IgD-negative memory B cell (primary cell): ENCODE measurements around the gene CNTRL. TPM values are rescaled to one million over a fixed set of nuclear protein-coding genes. Genes with fewer than 3 reads are reported as not detected.

ENCODE experiments used
- H3K27ac Mint-ChIP-seq, 3 donors: one replicate each; pipeline ENCODE4 v1.8.0; 2020 to 2022; ENCODE audit warnings: mild to moderate bottlenecking in 3 of 3, mixed read lengths in 3 of 3, moderate library complexity in 1 of 3
- H3K27me3 Mint-ChIP-seq: one replicate; pipeline ENCODE4 v1.8.0; 2021; ENCODE audit warnings: mixed read lengths
- H3K36me3 Mint-ChIP-seq: one replicate; pipeline ENCODE4 v1.8.0; 2020; ENCODE audit warnings: mild to moderate bottlenecking, mixed read lengths
- H3K4me1 Mint-ChIP-seq, 3 donors: one replicate each; pipeline ENCODE4 v1.8.0; 2020 to 2022; ENCODE audit warnings: mixed read lengths in 3 of 3, mild to moderate bottlenecking in 1 of 3
- H3K4me3 Mint-ChIP-seq, 4 donors: one replicate each; pipeline ENCODE4 v1.8.0; 2020 to 2022; ENCODE audit warnings: mild to moderate bottlenecking in 4 of 4, mixed read lengths in 4 of 4, moderate library complexity in 3 of 4
- H3K9me3 Mint-ChIP-seq, 3 donors: one replicate each; pipeline ENCODE4 v1.8.0; 2020 to 2021; ENCODE audit warnings: mixed read lengths in 3 of 3, mild to moderate bottlenecking in 1 of 3
- polyA plus RNA-seq: library from polyadenylated mRNA; unstranded; fragments of 300-500 nt; fragmentation: Illumina TruSeq; gene quantifications from one replicate; pipeline ENCODE4 v1.2.3, GENCODE V29; 2021

CNTRL gene
- polyA plus RNA-seq, 1 donor from 2014 or later = 30.4 TPM

GRCh38 chr9:121133104-121133816 is 58.5 kb downstream of the CNTRL start:
- no peaks in the 10 kb centered on the region for H3K27me3 Mint-ChIP-seq
- H3K9me3 Mint-ChIP-seq = peaks cover 0 to 1% (median 0%) of the 10 kb centered on the region in 3 donors
- peak overlapping the region in 3 of 4 donors; percentile 53 to 89 (median 73) for H3K4me3 Mint-ChIP-seq
- peak overlapping the region in 2 of 3 donors; percentile 29 to 83 for H3K27ac Mint-ChIP-seq
- peaks cover 44 to 55% (median 50%) of the 10 kb centered on the region in 3 donors for H3K4me1 Mint-ChIP-seq
- peaks cover 25% of the 10 kb centered on the region for H3K36me3 Mint-ChIP-seq

- no peak overlapping the region for H3K4me3 Mint-ChIP-seq
- H3K27ac Mint-ChIP-seq = no peak overlapping the region
- H3K4me1 Mint-ChIP-seq = peaks cover 36 to 46% (median 38%) of the 10 kb centered on the region in 3 donors
- no peaks in the 10 kb centered on the region for H3K9me3 Mint-ChIP-seq
- peaks cover 16% of the 10 kb centered on the region for H3K36me3 Mint-ChIP-seq
- H3K27me3 Mint-ChIP-seq = no peaks in the 10 kb centered on the region
Observed at GRCh38 chr9:121135642-121136041, 60.9 kb downstream of the CNTRL start.

- H3K27ac Mint-ChIP-seq = peak overlapping the region in 1 of 3 donors; percentile 81
- no peaks in the 10 kb centered on the region for H3K9me3 Mint-ChIP-seq
- H3K4me1 Mint-ChIP-seq = peaks cover 9 to 22% (median 18%) of the 10 kb centered on the region in 3 donors
- H3K4me3 Mint-ChIP-seq = no peak overlapping the region
- no peaks in the 10 kb centered on the region for H3K27me3 Mint-ChIP-seq
- peaks cover 5% of the 10 kb centered on the region for H3K36me3 Mint-ChIP-seq
Observed at GRCh38 chr9:121138561-121138960, 63.8 kb downstream of the CNTRL start.

DNA sequence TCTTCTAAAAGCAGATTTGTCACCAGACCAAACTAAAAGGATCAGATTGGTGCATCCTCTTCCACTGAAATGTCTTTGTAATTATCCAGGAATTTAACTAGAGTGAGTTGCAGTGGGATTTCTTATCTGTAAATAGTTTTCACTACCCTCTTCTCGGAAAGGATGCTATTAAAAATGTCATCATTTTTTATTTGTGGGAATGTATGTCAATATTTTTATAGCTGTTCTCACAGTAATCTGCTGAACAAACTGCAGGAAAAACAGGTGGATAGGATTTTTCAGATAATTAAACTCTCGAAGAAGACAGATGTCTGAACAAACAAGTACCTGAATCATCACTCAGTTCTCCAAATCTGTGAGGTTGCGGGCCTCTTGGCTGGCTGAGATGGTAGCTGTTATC is 64.2 kb downstream of the CNTRL start:
- H3K27ac Mint-ChIP-seq = peak overlapping the region in 2 of 3 donors; percentile 17 to 64
- no peak overlapping the region for H3K4me3 Mint-ChIP-seq

GRCh38 chr9:121140162-121140561 is 65.4 kb downstream of the CNTRL start:
- no peaks in the 10 kb centered on the region for H3K27me3 Mint-ChIP-seq
- H3K36me3 Mint-ChIP-seq = peaks cover 8% of the 10 kb centered on the region
- peaks cover 4 to 17% (median 14%) of the 10 kb centered on the region in 3 donors for H3K4me1 Mint-ChIP-seq
- peak overlapping the region in 2 of 3 donors; percentile 35 to 71 for H3K27ac Mint-ChIP-seq
- no peak overlapping the region for H3K4me3 Mint-ChIP-seq
- H3K9me3 Mint-ChIP-seq = no peaks in the 10 kb centered on the region

More for the DNA sequence above, 64.2 kb downstream of the CNTRL start:
- Mint-ChIP-seq H3K27me3 (no peaks in the 10 kb centered on the region), H3K36me3 (peaks cover 5% of the 10 kb centered on the region), H3K9me3 (no peaks in the 10 kb centered on the region), H3K4me1 (peaks cover 9 to 22% (median 18%) of the 10 kb centered on the region in 3 donors)

DNA sequence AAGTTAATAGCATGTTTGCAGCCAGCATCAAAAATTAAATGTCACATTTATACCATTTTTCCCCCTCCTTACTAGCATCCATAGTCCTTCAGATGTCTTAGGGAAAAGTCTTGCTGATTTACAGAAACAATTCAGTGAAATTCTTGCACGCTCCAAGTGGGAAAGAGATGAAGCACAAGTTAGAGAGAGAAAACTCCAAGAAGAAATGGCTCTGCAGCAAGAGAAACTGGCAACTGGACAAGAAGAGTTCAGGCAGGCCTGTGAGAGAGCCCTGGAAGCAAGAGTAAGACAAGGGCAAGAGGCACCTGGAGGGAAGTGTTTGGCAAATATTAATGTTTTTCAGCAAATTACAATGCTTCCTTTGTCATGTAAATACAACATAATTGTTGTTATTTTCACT is 66.6 kb downstream of the CNTRL start:
- H3K9me3 Mint-ChIP-seq = no peaks in the 10 kb centered on the region
- H3K36me3 Mint-ChIP-seq = peaks cover 8% of the 10 kb centered on the region
- H3K27ac Mint-ChIP-seq = peak overlapping the region in 1 of 3 donors; percentile 72
- H3K4me1 Mint-ChIP-seq = peaks cover 4 to 17% (median 14%) of the 10 kb centered on the region in 3 donors
- H3K4me3 Mint-ChIP-seq = no peak overlapping the region
- H3K27me3 Mint-ChIP-seq = no peaks in the 10 kb centered on the region

DNA sequence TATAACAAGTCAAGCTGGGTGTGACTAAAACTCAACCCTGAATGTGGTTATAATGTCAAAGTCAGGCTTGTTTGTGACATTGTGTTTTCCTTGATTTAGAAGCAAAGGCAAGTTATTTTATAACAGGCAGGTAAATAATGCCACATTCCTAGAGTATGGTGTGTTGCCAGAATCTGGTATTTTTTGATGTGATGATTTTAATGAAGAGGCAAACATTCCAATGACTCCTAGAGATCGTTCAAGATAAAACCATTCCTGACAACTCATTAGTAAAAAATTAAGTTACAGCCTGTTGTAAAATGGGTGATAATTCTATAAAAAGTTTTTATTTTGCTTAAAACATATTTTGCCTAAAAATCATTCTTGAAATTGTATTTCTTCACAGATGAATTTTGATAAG is 67.0 kb downstream of the CNTRL start:
- Mint-ChIP-seq H3K27me3 (no peaks in the 10 kb centered on the region), H3K27ac (peak overlapping the region in 1 of 3 donors; percentile 14)

GRCh38 chr9:121143771-121144170 is 69.0 kb downstream of the CNTRL start:
- Mint-ChIP-seq H3K36me3 (peaks cover 9% of the 10 kb centered on the region), H3K4me1 (peaks cover 0 to 17% (median 9%) of the 10 kb centered on the region in 3 donors), H3K27ac (no peak overlapping the region), H3K9me3 (no peaks in the 10 kb centered on the region), H3K4me3 (no peak overlapping the region), H3K27me3 (no peaks in the 10 kb centered on the region)

More for the DNA sequence above, 67.0 kb downstream of the CNTRL start:
- Mint-ChIP-seq H3K4me3 (no peak overlapping the region), H3K9me3 (no peaks in the 10 kb centered on the region), H3K4me1 (peaks cover 4 to 17% (median 14%) of the 10 kb centered on the region in 3 donors), H3K36me3 (peaks cover 8% of the 10 kb centered on the region)

DNA sequence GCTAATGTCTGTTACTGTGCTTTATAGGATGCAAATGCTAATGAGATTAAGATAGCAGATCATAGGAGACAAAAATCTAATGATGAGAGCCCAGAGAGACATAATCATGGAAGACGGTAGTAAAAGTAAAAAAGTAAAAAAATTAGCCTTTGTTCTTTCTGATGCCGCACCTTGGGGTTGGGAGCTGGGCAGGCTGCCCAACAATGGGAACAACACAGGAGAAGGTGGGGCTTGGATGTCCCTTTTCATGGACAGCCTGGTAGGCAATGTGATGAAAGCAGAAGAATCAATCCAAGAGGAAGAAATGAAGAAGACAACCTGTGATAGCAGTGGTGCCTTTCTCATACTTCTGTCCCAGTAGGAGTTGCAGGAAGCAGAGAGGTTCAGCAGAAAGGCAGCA is 69.7 kb downstream of the CNTRL start:
- peaks cover 9% of the 10 kb centered on the region for H3K36me3 Mint-ChIP-seq
- H3K9me3 Mint-ChIP-seq = no peaks in the 10 kb centered on the region
- no peak overlapping the region for H3K4me3 Mint-ChIP-seq
- peaks cover 0 to 11% (median 4%) of the 10 kb centered on the region in 3 donors for H3K4me1 Mint-ChIP-seq
- H3K27ac Mint-ChIP-seq = peak overlapping the region in 1 of 3 donors; percentile 41
- no peaks in the 10 kb centered on the region for H3K27me3 Mint-ChIP-seq

- H3K9me3 Mint-ChIP-seq = no peaks in the 10 kb centered on the region
- H3K27me3 Mint-ChIP-seq = no peaks in the 10 kb centered on the region
- H3K27ac Mint-ChIP-seq = peak overlapping the region in 2 of 3 donors; percentile 17 to 28
- peaks cover 11 to 17% (median 15%) of the 10 kb centered on the region in 3 donors for H3K4me1 Mint-ChIP-seq
- no peak overlapping the region for H3K4me3 Mint-ChIP-seq
- peaks cover 17% of the 10 kb centered on the region for H3K36me3 Mint-ChIP-seq
Observed at GRCh38 chr9:121150188-121150587, 75.4 kb downstream of the CNTRL start.

DNA sequence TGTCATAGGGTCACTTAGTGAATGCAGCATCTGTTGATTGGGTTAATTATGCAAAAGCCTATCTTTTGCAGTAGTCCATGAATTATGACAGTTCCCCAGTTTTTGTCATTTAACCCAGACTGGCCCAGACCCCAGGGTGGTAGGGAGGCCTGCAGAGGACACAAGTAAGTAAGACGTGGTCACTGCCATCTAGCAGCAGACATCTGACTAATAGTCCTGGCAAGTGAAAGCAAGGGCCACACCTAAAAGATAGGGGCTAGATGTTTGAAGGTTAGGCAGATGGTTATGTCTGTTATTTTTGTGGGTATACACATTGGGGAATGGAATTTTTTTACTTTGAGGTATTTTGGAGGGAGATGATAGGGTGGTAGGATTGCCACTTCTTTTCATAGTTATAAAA is 78.9 kb downstream of the CNTRL start:
- no peaks in the 10 kb centered on the region for H3K27me3 Mint-ChIP-seq
- no peak overlapping the region for H3K4me3 Mint-ChIP-seq
- H3K4me1 Mint-ChIP-seq = peaks cover 28 to 40% (median 32%) of the 10 kb centered on the region in 3 donors
- H3K9me3 Mint-ChIP-seq = no peaks in the 10 kb centered on the region
- peak overlapping the region in 2 of 3 donors; percentile 40 to 45 for H3K27ac Mint-ChIP-seq
- peaks cover 21% of the 10 kb centered on the region for H3K36me3 Mint-ChIP-seq

GRCh38 chr9:121154782-121155181 is 80.0 kb downstream of the CNTRL start:
- no peaks in the 10 kb centered on the region for H3K27me3 Mint-ChIP-seq
- no peak overlapping the region for H3K4me3 Mint-ChIP-seq
- no peaks in the 10 kb centered on the region for H3K9me3 Mint-ChIP-seq
- peaks cover 27% of the 10 kb centered on the region for H3K36me3 Mint-ChIP-seq
- peaks cover 39 to 50% (median 42%) of the 10 kb centered on the region in 3 donors for H3K4me1 Mint-ChIP-seq
- peak overlapping the region; percentile 42 to 73 (median 46) for H3K27ac Mint-ChIP-seq

GRCh38 chr9:121156263-121156731 is 81.5 kb downstream of the CNTRL start:
- Mint-ChIP-seq H3K4me3 (peak overlapping the region; percentile 22 to 74 (median 60)), H3K27ac (peak overlapping the region; percentile 66 to 95 (median 78)), H3K9me3 (no peaks in the 10 kb centered on the region), H3K27me3 (no peaks in the 10 kb centered on the region), H3K36me3 (peaks cover 24% of the 10 kb centered on the region), H3K4me1 (peaks cover 44 to 61% (median 49%) of the 10 kb centered on the region in 3 donors)

DNA sequence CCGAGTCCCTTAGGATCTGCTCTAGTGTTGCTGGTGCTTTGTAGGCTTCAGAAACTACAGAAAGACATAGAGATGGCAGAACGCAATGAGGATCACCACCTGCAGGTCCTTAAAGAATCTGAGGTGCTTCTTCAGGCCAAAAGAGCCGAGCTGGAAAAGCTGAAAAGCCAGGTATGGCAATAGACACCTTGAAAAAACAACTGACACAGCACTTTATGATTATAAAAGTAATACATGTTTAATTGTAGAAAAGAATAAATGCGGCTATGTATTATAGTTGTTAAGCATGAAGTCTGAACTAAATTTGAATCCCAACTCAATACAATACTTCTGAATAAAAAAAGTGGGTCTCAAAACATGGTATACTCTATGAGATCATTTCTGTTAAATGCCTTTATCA is 83.2 kb downstream of the CNTRL start:
- H3K36me3 Mint-ChIP-seq = peaks cover 28% of the 10 kb centered on the region
- H3K27ac Mint-ChIP-seq = peak overlapping the region in 2 of 3 donors; percentile 25 to 71
- H3K9me3 Mint-ChIP-seq = no peaks in the 10 kb centered on the region
- H3K27me3 Mint-ChIP-seq = no peaks in the 10 kb centered on the region
- H3K4me3 Mint-ChIP-seq = peak overlapping the region in 1 of 4 donors; percentile 11
- H3K4me1 Mint-ChIP-seq = peaks cover 40 to 55% (median 48%) of the 10 kb centered on the region in 3 donors

DNA sequence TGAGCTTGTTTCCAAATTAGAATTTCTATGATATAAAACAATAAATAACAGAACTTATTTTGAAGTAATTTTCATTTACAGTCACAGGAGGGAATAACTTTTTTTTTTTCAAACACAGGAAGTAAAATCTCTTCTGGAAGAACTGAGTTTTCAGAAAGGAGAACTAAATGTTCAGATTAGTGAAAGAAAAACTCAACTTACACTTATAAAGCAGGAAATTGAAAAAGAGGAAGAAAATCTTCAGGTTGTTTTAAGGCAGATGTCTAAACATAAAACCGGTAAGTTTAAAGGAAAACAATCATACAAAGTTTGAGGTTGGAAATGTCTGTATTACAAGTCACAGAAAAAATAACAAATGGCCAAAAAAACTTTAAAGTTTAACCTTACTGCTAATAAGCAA is 85.3 kb downstream of the CNTRL start:
- Mint-ChIP-seq H3K9me3 (no peaks in the 10 kb centered on the region), H3K27ac (peak overlapping the region; percentile 25 to 65 (median 40)), H3K4me1 (peaks cover 37 to 53% (median 48%) of the 10 kb centered on the region in 3 donors)

More for the DNA sequence above, 85.3 kb downstream of the CNTRL start:
- peak overlapping the region in 3 of 4 donors; percentile 1 to 86 (median 45) for H3K4me3 Mint-ChIP-seq
- H3K36me3 Mint-ChIP-seq = peaks cover 17% of the 10 kb centered on the region
- no peaks in the 10 kb centered on the region for H3K27me3 Mint-ChIP-seq
